CD8-positive, alpha-beta memory T cell (primary cell): ENCODE data around the gene SMPDL3B. TPM values are rescaled to one million over a fixed set of nuclear protein-coding genes. Genes with fewer than 3 reads are reported as not detected.
A peak's percentile ranks its signal among the peaks of the same experiment; 100 is the strongest.

Source experiments
- CTCF ChIA-PET: fragments of 350-600 bp; sonication (Branson Sonifier 250); formaldehyde crosslinking; loops from one replicate; lab custom pipeline; 2021; ENCODE audit warnings: antibody characterized with exemption; lab: Charles Lee
- POLR2A ChIA-PET: fragments of 350-600 bp; sonication (Branson Sonifier 250); formaldehyde crosslinking; loops from one replicate; lab custom pipeline; 2021; ENCODE audit warnings: antibody characterized with exemption; lab: Charles Lee
- DNase-seq, 5 donors: peaks; one replicate each; pipeline versions ENCODE4 v3.0.0 to v3.0.0-alpha.2; 2020 to 2022; ENCODE audit warnings: mixed read lengths in 1 of 5
- H3K27ac ChIP-seq: one replicate; pipeline ENCODE4 v1.7.0; 2013; ENCODE audit warnings: low read depth, mild to moderate bottlenecking, low read length, moderate library complexity
- H3K27me3 ChIP-seq: 2 replicates; pipeline ENCODE4 v1.7.0; 2013; ENCODE audit warnings: low read length, mild to moderate bottlenecking; ENCODE audit not compliant: insufficient read depth, poor library complexity, severe bottlenecking
- H3K36me3 ChIP-seq: 2 replicates; pipeline ENCODE4 v1.7.0; 2013; ENCODE audit warnings: mild to moderate bottlenecking, low read length, moderate library complexity; ENCODE audit not compliant: insufficient read depth
- H3K4me1 ChIP-seq: 2 replicates; pipeline ENCODE4 v1.7.0; 2013; ENCODE audit warnings: mild to moderate bottlenecking, low read length, moderate library complexity; ENCODE audit not compliant: insufficient read depth
- H3K4me3 ChIP-seq: 2 replicates; pipeline ENCODE4 v1.7.0; 2013; ENCODE audit warnings: mild to moderate bottlenecking, low read length
- H3K9me3 ChIP-seq: 2 replicates; pipeline ENCODE4 v1.7.0; 2013; ENCODE audit warnings: mild to moderate bottlenecking, low read length
- H3K27ac Mint-ChIP-seq, 8 donors: one replicate each; pipeline ENCODE4 v1.8.0; 2020 to 2021; ENCODE audit warnings: mixed read lengths in 8 of 8, mild to moderate bottlenecking in 6 of 8, inconsistent platforms in 3 of 8, moderate library complexity in 3 of 8
- H3K27me3 Mint-ChIP-seq, 2 donors: one replicate each; pipeline ENCODE4 v1.8.0; 2020 to 2021; ENCODE audit warnings: mixed read lengths in 2 of 2, mild to moderate bottlenecking in 1 of 2, moderate library complexity in 1 of 2
- H3K36me3 Mint-ChIP-seq, 3 donors: one replicate each; pipeline ENCODE4 v1.8.0; 2020 to 2021; ENCODE audit warnings: mixed read lengths in 3 of 3, inconsistent platforms in 1 of 3, mild to moderate bottlenecking in 1 of 3
- H3K4me1 Mint-ChIP-seq, 3 donors: one replicate each; pipeline ENCODE4 v1.8.0; 2020 to 2021; ENCODE audit warnings: mixed read lengths in 3 of 3, inconsistent platforms in 1 of 3, mild to moderate bottlenecking in 1 of 3
- H3K4me3 Mint-ChIP-seq, 7 donors: one replicate each; pipeline ENCODE4 v1.8.0; 2020 to 2021; ENCODE audit warnings: mixed read lengths in 7 of 7, mild to moderate bottlenecking in 6 of 7, moderate library complexity in 4 of 7, inconsistent platforms in 2 of 7
- H3K9me3 Mint-ChIP-seq, 5 donors: one replicate each; pipeline ENCODE4 v1.8.0; 2020 to 2022; ENCODE audit warnings: mixed read lengths in 5 of 5, mild to moderate bottlenecking in 3 of 5, moderate library complexity in 2 of 5, inconsistent platforms in 1 of 5
- polyA plus RNA-seq: library from polyadenylated mRNA; unstranded; fragments of 300-500 nt; fragmentation: Illumina TruSeq; gene quantifications from one replicate; pipeline ENCODE4 v1.2.3, GENCODE V29; 2021
- total RNA-seq, 2 experiments: library from RNA; stranded (reverse); gene quantifications; one replicate each; pipeline ENCODE4 v1.2.3, GENCODE V29; 2021

The SMPDL3B gene
- total and polyA plus RNA-seq, 3 experiments from 2014 or later, result 0.27 TPM; not detected in 2

DNA sequence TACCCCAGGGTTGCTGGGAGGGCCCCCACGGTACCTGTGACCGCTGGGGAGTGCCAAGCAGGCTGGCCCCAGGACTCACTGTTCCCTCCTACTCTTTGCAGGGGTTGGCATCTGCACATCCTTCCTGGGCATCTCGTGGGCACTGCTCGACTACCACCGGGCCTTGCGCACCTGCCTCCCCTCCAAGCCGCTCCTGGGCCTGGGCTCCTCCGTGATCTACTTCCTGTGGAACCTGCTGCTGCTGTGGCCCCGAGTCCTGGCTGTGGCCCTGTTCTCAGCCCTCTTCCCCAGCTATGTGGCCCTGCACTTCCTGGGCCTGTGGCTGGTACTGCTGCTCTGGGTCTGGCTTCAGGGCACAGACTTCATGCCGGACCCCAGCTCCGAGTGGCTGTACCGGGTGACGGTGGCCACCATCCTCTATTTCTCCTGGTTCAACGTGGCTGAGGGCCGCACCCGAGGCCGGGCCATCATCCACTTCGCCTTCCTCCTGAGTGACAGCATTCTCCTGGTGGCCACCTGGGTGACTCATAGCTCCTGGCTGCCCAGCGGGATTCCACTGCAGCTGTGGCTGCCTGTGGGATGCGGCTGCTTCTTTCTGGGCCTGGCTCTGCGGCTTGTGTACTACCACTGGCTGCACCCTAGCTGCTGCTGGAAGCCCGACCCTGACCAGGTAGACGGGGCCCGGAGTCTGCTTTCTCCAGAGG lies 31.8 kb downstream of the SMPDL3B start:
- Histone ChIP-seq H3K9me3 (no peaks in the 10 kb centered on the region), H3K27me3 (no peaks in the 10 kb centered on the region), H3K36me3 (peaks cover 5% of the 10 kb centered on the region), H3K27ac (no peak overlapping the region), H3K4me1 (peaks cover 6% of the 10 kb centered on the region), H3K4me3 (no peak overlapping the region)
- no peaks in the 10 kb centered on the region for H3K27me3 Mint-ChIP-seq
- peaks cover 0 to 70% (median 13%) of the 10 kb centered on the region in 3 donors for H3K36me3 Mint-ChIP-seq
- H3K4me3 Mint-ChIP-seq, result no peak overlapping the region
- ChIA-PET CTCF (interaction anchor here (0.8 kb wide), 1 partner anchor 22 kb away, joined by 3 read pairs; no protein-coding TSS in a partner anchor), POLR2A (no interaction called here)
- peak overlapping the region in 3 of 8 donors; percentile 42 to 50 (median 48) for H3K27ac Mint-ChIP-seq
- peaks cover 14 to 30% (median 29%) of the 10 kb centered on the region in 3 donors for H3K4me1 Mint-ChIP-seq
- no peaks in the 10 kb centered on the region for H3K9me3 Mint-ChIP-seq
- DNase-seq, result no peak

GRCh38 chr1:27967106-27967883 lies 32.5 kb downstream of the SMPDL3B start:
- H3K9me3 Mint-ChIP-seq, result no peaks in the 10 kb centered on the region
- POLR2A ChIA-PET, result no interaction called here
- Histone ChIP-seq H3K4me3 (no peak overlapping the region), H3K36me3 (peaks cover 5% of the 10 kb centered on the region), H3K4me1 (peaks cover 5% of the 10 kb centered on the region), H3K9me3 (no peaks in the 10 kb centered on the region), H3K27ac (no peak overlapping the region), H3K27me3 (no peaks in the 10 kb centered on the region)
- CTCF ChIA-PET, result interaction anchor here (0.8 kb wide), 1 partner anchor 21 kb away, joined by 3 read pairs; no protein-coding TSS in a partner anchor
- peaks cover 10 to 24% (median 22%) of the 10 kb centered on the region in 3 donors for H3K4me1 Mint-ChIP-seq
- peak overlapping the region in 1 of 7 donors; percentile 65 for H3K4me3 Mint-ChIP-seq
- no peak for DNase-seq
- H3K27ac Mint-ChIP-seq, result peak overlapping the region in 6 of 8 donors; percentile 3 to 76 (median 39)
- peaks cover 0 to 77% (median 13%) of the 10 kb centered on the region in 3 donors for H3K36me3 Mint-ChIP-seq
- no peaks in the 10 kb centered on the region for H3K27me3 Mint-ChIP-seq

DNA sequence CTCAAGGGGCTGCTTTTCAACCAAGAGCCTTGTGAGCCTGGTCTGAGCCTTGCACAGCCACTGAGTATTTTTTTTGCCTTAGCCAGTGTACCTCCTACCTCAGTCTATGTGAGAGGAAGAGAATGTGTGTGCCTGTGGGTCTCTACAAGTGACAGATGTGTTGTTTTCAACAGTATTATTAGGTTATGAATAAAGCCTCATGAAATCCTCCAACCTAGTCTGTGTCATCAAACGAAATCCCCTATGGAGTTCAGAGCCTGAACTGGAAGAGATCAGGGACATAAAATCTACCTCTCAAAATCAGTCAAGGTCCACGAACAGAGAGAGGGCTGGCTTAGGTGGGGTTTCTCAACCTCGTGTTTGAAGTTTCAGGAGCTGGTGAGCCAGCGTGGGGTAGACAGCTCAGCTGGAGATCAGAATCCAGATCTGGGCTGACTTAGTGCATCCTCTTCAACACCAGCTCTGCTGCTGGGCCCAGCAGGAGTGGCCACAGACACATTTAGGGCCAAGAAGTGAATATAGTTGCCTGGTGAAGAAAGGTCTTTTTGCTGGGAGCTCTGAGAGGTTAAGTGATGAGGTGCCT lies 33.2 kb downstream of the SMPDL3B start:
- peaks cover 5% of the 10 kb centered on the region for H3K4me1 ChIP-seq
- H3K36me3 ChIP-seq, result peaks cover 5% of the 10 kb centered on the region
- CTCF ChIA-PET, result no interaction called here
- POLR2A ChIA-PET, result no interaction called here
- Mint-ChIP-seq H3K4me3 (peak overlapping the region in 1 of 7 donors; percentile 65), H3K36me3 (peaks cover 0 to 80% (median 13%) of the 10 kb centered on the region in 3 donors), H3K4me1 (peaks cover 10 to 24% (median 20%) of the 10 kb centered on the region in 3 donors), H3K9me3 (no peaks in the 10 kb centered on the region), H3K27ac (peak overlapping the region in 7 of 8 donors; percentile 32 to 83 (median 52)), H3K27me3 (no peaks in the 10 kb centered on the region)
- no peak overlapping the region for H3K27ac ChIP-seq
- no peak for DNase-seq
- H3K9me3 ChIP-seq, result no peaks in the 10 kb centered on the region
- no peak overlapping the region for H3K4me3 ChIP-seq
- H3K27me3 ChIP-seq, result no peaks in the 10 kb centered on the region

DNA sequence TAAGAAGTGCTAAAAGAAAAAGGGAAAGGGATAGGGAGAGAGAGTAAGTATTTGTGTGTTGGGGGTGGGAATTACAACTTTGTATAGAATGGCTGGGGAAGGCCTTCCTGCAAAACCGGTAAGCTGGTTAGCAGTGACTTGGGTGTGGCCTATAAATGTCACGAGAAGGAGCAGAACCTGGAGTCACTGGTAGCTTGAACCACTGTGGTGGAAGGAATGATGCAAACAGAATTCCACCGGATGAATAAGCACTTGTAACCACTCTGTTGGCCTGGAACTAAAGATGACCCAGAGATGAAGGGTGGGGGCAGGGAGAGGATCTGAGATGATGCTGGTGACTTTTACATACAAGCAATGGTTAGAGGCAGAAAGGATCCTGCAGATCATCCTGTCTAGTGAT lies 33.9 kb downstream of the SMPDL3B start:
- H3K36me3 Mint-ChIP-seq, result peaks cover 0 to 81% (median 13%) of the 10 kb centered on the region in 3 donors
- Histone ChIP-seq H3K27ac (no peak overlapping the region), H3K4me3 (no peak overlapping the region), H3K9me3 (no peaks in the 10 kb centered on the region), H3K27me3 (no peaks in the 10 kb centered on the region), H3K4me1 (peaks cover 5% of the 10 kb centered on the region), H3K36me3 (peaks cover 5% of the 10 kb centered on the region)
- ChIA-PET POLR2A (interaction anchor here (1.6 kb wide), 1 partner anchor 9 kb away, joined by 4 read pairs; the partner anchor contains the start of gene XKR8), CTCF (no interaction called here)
- H3K27me3 Mint-ChIP-seq, result no peaks in the 10 kb centered on the region
- H3K9me3 Mint-ChIP-seq, result no peaks in the 10 kb centered on the region
- no peak for DNase-seq
- H3K27ac Mint-ChIP-seq, result peak overlapping the region in 5 of 8 donors; percentile 32 to 83 (median 66)
- H3K4me1 Mint-ChIP-seq, result peaks cover 9 to 31% (median 20%) of the 10 kb centered on the region in 3 donors
- H3K4me3 Mint-ChIP-seq, result no peak overlapping the region

GRCh38 chr1:27970401-27970800 lies 35.6 kb downstream of the SMPDL3B start:
- no peaks in the 10 kb centered on the region for H3K9me3 Mint-ChIP-seq
- H3K27ac ChIP-seq, result no peak overlapping the region
- no peaks in the 10 kb centered on the region for H3K27me3 ChIP-seq
- DNase-seq, result no peak
- peaks cover 9 to 33% (median 21%) of the 10 kb centered on the region in 3 donors for H3K4me1 Mint-ChIP-seq
- no peak overlapping the region for H3K4me3 ChIP-seq
- H3K4me3 Mint-ChIP-seq, result no peak overlapping the region
- no peaks in the 10 kb centered on the region for H3K9me3 ChIP-seq
- no peaks in the 10 kb centered on the region for H3K27me3 Mint-ChIP-seq
- H3K36me3 Mint-ChIP-seq, result peaks cover 0 to 77% (median 7%) of the 10 kb centered on the region in 3 donors
- peaks cover 5% of the 10 kb centered on the region for H3K4me1 ChIP-seq
- POLR2A ChIA-PET, result no interaction called here
- H3K27ac Mint-ChIP-seq, result peak overlapping the region in 6 of 8 donors; percentile 26 to 78 (median 48)
- H3K36me3 ChIP-seq, result no peaks in the 10 kb centered on the region
- CTCF ChIA-PET, result no interaction called here

DNA sequence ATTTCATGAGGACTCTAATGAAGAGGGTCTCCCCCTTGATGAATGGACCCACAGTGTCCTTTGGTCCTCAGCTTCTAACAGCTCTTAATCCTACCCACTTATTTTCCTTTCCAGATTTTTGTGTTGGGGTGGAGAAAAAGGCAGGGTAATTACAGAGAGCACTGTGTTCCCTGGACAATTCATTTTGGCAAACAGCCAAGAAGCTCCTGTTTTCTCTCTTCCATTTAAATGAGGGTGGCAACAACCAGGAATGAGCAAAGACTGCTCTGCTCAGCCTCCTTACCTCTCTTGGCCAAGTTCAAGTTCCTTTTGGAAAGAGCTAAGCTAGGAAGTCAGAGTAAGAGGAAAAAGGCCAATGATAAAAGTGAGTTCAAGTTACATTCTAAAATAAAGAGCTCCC lies 36.9 kb downstream of the SMPDL3B start:
- H3K4me1 ChIP-seq, result peaks cover 5% of the 10 kb centered on the region
- H3K36me3 Mint-ChIP-seq, result peaks cover 0 to 69% (median 5%) of the 10 kb centered on the region in 3 donors
- H3K4me3 Mint-ChIP-seq, result no peak overlapping the region
- H3K27me3 Mint-ChIP-seq, result no peaks in the 10 kb centered on the region
- ChIA-PET CTCF (interaction anchor here (1.0 to 1.3 kb wide), 3 partner anchors 9 to 114 kb away, joined by 3 to 5 read pairs (median 4); no protein-coding TSS in a partner anchor), POLR2A (interaction anchor here (0.8 kb wide), 1 partner anchor 10 kb away, joined by 3 read pairs; no protein-coding TSS in a partner anchor)
- no peaks in the 10 kb centered on the region for H3K36me3 ChIP-seq
- H3K27ac Mint-ChIP-seq, result peak overlapping the region in 2 of 8 donors; percentile 54 to 81
- no peak overlapping the region for H3K27ac ChIP-seq
- no peaks in the 10 kb centered on the region for H3K9me3 ChIP-seq
- H3K4me1 Mint-ChIP-seq, result peaks cover 9 to 33% (median 21%) of the 10 kb centered on the region in 3 donors
- no peaks in the 10 kb centered on the region for H3K9me3 Mint-ChIP-seq
- DNase-seq, result no peak
- no peak overlapping the region for H3K4me3 ChIP-seq
- H3K27me3 ChIP-seq, result no peaks in the 10 kb centered on the region

GRCh38 chr1:27972141-27972540 lies 37.3 kb downstream of the SMPDL3B start:
- CTCF ChIA-PET, result interaction anchor here (1.1 to 1.3 kb wide), 2 partner anchors 10 to 115 kb away, joined by 3 to 4 read pairs; no protein-coding TSS in a partner anchor
- Mint-ChIP-seq H3K27me3 (no peaks in the 10 kb centered on the region), H3K9me3 (no peaks in the 10 kb centered on the region), H3K4me1 (peaks cover 9 to 33% (median 21%) of the 10 kb centered on the region in 3 donors), H3K4me3 (no peak overlapping the region), H3K27ac (peak overlapping the region in 3 of 8 donors; percentile 17 to 96 (median 54)), H3K36me3 (peaks cover 0 to 68% (median 7%) of the 10 kb centered on the region in 3 donors)
- H3K36me3 ChIP-seq, result no peaks in the 10 kb centered on the region
- no peaks in the 10 kb centered on the region for H3K27me3 ChIP-seq
- no peak for DNase-seq
- no peak overlapping the region for H3K27ac ChIP-seq
- H3K4me1 ChIP-seq, result peaks cover 5% of the 10 kb centered on the region
- H3K9me3 ChIP-seq, result no peaks in the 10 kb centered on the region
- H3K4me3 ChIP-seq, result no peak overlapping the region
- POLR2A ChIA-PET, result interaction anchor here (0.8 kb wide), 1 partner anchor 11 kb away, joined by 3 read pairs; no protein-coding TSS in a partner anchor
